GM18858 (cell line): ENCODE results near the gene ZNF624.
A peak's percentile ranks its signal among the peaks of the same experiment; 100 is the strongest.
"Not testable (repeated sequence)": the region's sequence is repeated elsewhere in the genome, so short reads cannot be mapped to it uniquely, and the experiment has no call there.

ENCODE experiments used
- ATAC-seq: cut with Tn5 transposase; IDR thresholded peaks from one replicate; pipeline ENCODE4 v1.9.1; 2021; ENCODE audit not compliant: unreplicated experiment

Gene ZNF624

GRCh38 chr17:16653367-16654041, at the start of gene ZNF624:
TSS of gene ZNF624 (minus strand) at chr17:16653850.
- ATAC-seq, result peak; percentile 88

DNA sequence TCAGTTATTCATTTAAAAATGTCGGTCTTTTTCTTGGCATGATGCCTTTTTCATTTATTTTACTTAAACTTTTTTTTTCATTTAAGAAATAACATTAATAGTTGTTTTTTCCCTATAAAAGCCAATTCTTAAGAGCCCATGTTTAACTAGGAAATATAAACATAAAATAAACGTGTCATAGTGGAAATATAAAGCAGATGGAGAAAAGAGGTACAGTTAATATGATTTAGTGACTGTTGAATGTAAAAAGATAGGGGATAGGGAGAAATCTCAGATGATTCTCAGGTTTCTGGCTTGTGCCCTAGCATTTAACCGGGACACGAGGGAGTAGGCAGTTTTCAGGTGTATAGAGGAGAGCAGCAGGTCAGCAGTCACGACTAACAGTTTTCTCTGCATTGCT, 44.0 kb upstream of the ZNF624 start:
- ATAC-seq, result not testable (repeated sequence)

GRCh38 chr17:16690447-16690846, 36.8 kb upstream of the ZNF624 start:
- not testable (repeated sequence) for ATAC-seq

- not testable (repeated sequence) for ATAC-seq
Measured at GRCh38 chr17:16689731-16690281, 36.2 kb upstream of the ZNF624 start, which contains the start of gene CCDC144A. TSS of gene CCDC144A (plus strand) at chr17:16690241. CDS start at chr17:16690401, 160 bp downstream.

DNA sequence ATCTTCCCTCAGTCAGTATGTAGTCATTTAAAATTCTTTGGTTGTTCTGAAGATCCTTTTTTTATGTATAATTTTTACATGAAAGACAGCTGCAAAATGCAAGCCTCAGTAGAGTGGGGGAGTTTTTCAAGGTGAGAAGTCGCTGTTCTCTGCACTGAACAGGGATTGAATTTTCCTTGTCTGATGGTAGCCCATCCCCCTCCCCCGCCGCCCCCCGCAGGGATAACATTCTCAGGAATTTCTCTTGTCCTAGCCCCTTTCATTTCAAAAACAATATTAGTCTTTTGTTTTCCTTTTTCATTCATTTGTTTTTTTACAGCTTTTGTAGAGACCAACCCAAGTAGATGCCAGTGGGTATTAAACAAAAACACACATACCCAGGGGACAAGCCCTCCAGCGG, 33.5 kb upstream of the ZNF624 start:
- ATAC-seq, result not testable (repeated sequence)

DNA sequence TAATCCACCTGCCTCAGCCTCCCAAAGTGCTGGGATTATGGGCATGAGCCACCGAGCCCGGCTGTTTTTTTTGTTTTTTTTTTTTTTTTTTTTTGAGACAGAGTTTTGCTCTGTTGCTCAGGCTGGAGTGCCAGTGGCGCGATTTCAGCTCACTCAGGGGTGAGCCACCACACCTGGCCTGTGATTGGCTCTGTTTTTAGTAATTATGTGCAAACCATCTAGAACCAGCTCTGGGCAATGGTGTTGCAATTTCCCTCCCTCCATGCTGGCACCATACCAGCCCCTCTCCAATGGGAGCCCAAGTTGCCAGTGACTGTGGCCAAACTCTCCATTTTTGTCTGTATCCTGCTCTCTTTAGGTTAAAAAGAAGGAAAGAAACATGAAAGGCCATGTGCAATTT, 32.4 kb upstream of the ZNF624 start:
- not testable (repeated sequence) for ATAC-seq

GRCh38 chr17:16683290-16684138, 29.9 kb upstream of the ZNF624 start:
- ATAC-seq, result not testable (repeated sequence)

- ATAC-seq, result no peak
Measured at GRCh38 chr17:16676676-16677268, 23.1 kb upstream of the ZNF624 start.

- ATAC-seq, result not testable (repeated sequence)
Measured at GRCh38 chr17:16666907-16667636, 13.4 kb upstream of the ZNF624 start.

- not testable (repeated sequence) for ATAC-seq
Measured at GRCh38 chr17:16666553-16666906, 12.9 kb upstream of the ZNF624 start.

DNA sequence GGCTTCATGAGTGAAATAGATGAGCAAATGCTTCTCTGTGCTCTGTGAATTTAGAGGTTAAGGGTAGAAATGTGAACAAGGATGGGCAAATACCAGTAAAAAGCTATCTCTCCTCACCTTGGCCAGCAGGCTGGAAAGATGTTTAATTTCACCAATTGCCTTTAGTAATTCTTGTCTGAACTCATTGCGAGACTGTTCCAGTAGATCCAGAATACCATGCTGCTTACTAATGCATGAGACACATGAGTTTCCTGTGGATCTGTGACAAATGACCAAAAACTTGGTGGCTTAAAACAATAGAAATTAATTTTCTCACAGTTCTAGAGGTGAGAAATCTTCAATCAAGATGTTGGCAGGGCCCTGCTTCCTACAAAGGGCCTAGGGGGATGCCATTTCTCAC, 9.3 kb upstream of the ZNF624 start:
- no peak for ATAC-seq

GRCh38 chr17:16661217-16661616, 7.6 kb upstream of the ZNF624 start:
- ATAC-seq, result no peak

GRCh38 chr17:16652847-16653366, 743 bp downstream of the ZNF624 start:
- ATAC-seq, result no peak

DNA sequence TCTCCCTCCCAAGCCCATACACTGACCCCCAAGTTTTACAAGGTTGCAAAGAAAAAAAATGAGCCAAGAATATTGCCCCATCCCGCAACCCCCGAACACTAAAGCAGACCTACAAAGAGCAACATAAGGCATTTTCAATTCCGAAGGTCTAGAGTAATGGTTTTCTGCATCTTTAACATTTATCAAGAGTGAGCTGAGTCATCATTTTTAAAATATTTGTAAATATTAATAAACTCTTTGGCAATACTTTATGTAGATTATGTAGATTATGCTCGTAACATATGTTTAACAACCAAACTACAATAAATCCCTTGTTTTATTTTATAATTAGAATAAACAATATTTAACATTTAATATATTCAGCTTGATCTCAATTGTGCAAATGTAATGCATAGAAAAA, 1.4 kb downstream of the ZNF624 start:
- no peak for ATAC-seq

GRCh38 chr17:16649585-16649984, 4.1 kb downstream of the ZNF624 start:
- ATAC-seq, result no peak

DNA sequence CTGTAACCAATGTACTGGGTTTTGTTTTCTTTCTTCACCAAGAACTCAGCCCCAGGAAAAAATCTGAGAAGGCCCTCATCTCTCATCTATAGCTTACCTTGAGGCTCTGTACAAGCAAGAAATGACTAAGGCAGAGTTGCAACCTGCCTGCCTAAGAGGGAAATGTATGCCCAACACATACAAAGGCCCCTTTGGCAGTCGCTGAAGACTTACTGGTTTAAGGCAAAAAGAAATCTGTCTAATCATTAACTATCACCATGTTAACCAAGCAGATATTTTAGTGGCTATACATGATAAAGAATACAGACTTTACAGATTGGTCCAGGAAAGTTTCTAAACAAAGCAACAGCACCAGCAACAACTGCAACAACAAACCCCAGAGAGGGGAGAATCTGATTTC, 14.2 kb downstream of the ZNF624 start:
- no peak for ATAC-seq

- no peak for ATAC-seq
Measured at GRCh38 chr17:16623282-16623681, 30.4 kb downstream of the ZNF624 start.

DNA sequence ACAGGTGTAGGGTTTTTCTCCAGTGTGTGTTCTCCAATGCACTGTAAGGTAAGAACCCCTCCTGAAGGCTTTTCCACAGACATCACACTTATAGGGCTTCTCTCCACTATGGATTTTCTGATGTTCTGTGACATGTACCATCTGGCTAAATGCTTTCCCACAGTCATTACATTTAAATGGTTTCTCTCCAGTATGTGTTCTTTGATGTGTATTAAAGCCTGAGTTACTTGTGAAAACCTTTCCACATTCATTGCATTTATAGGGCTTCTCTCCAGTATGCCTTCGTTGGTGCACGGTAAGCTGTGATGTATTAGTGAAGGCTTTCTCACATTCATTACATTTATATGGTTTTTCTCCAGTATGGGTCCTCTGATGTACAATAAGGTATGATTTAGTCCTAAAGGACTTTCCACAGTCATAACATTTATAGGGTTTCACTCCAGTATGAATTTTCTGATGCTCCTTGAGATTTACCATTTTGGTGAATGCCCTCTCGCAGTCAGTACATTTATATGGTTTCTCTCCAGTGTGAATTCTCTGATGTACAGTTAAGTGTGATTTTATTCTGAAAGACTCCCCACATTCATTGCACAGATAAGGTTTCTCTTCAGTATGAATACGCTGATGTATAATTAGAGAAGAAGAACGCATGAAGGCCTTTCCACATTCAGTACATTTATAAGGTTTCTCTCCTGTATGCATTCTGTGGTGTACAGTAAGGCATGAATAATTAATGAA, 30.9 kb downstream of the ZNF624 start:
- no peak for ATAC-seq

DNA sequence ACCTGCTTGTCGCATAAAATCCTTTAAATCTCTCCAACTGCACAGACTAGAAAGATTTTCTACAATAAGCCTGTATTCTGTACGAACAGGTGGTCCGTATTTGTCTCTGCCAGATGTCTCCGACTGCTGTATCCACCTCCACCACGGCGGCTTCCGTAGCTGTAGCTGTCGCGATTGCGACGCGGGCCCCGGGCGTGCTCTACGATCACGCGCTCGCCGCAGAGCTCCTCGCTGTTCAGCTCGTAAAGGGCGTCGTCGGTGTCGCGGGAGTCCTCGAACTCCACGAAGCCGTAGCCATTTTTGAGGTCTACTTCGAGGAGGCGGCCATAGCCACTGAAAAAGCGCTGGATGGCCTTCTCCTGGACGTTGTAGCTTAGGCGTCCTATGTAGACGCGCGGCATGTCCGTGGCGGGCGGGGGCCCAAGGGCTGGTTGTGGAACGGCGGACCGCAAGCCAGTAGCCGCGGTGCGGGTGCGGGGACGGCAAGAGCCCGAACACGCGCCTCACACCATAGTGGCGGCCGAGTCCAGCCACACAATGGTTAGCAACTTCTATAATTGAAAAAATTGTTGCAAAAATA, 36.1 kb downstream of the ZNF624 start:
- no peak for ATAC-seq

DNA sequence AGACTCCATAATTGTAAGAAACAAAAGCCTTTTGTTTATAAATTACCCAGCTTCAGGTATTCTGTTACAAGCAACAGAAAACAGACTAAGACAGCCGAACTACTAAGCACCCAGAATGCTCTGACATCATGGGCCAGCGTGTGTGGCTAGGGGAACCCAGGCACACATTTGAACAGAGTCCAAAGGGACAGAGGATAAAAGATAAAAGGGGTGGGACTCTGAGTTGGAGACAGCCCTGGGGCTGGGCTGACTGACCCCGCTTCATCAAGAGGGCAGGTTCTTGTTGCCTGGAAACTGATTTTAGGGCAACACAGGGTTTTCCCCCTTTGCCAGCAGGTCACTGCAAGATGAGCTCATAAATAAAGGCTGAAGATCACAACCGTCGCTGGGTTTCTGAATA, 54.1 kb downstream of the ZNF624 start:
- ATAC-seq, result no peak
